ENCODE results near the gene SYCP2L. TPM values are rescaled to one million over a fixed set of nuclear protein-coding genes. Genes with fewer than 3 reads are reported as not detected.

SYCP2L gene
- total and polyA plus RNA-seq, 9 of the 15 experiments (the other 6 are each of a cell fraction or from before 2014, with no cell fraction given) = 12.4 to 46.9 (median 22.0) TPM

DNA sequence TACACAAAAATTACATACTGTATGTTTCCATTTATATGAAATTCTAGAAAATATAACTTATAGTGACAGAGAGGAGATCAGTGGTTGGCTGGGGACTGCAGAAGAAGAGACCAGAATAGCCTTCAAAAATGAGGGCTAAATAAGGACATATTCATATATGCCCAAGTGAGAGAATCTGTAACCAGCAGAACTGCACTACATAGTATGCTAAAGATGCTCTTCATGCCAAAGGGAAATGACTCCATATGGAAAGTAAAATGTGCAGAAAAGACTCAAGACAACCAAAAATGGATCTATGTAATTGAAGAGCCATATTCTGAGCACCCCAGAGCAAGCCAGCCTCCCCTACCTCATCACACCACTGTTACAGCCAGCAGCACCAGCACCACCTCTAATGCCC, 128.2 kb downstream of the SYCP2L start (continued):
- no peak for TF ChIP-seq HDAC3 (IDR thresholded peaks at IDR 0.05; ENCODE audit: borderline replicate concordance, partially characterized antibody)

DNA sequence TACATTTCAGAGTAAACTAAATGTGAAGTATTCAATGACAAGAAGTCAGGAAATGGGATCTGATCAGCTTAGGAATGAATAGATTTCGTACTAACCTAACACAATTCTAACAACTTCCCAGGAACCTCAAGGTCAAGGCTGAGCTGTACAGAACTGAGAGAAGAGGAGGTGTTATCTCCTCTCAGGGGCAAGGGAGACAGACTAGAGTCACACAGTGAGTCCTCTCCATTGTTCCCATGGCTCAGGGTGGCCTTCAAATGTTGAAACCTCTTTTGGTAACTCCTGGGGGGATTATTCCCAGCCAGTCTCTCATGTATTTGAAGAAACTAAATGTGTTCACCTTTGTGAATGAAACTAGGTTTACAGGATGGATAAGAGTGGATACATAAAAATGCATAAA, 129.6 kb downstream of the SYCP2L start:
- Histone ChIP-seq H3K79me2 (ENCODE audit: control insufficient read depth, insufficient read depth, low read length) (no peaks in the 10 kb centered on the region), H3K9me3 (replicated peaks; ENCODE audit: control insufficient read depth, insufficient read depth, low read depth, low read length) (no peaks in the 10 kb centered on the region), H3K36me3 (ENCODE audit: control insufficient read depth, insufficient read depth, low read length) (no peaks in the 10 kb centered on the region), H3K9ac (ENCODE audit: insufficient read depth in 1 of 2, low read depth in 2 of 2, low read length in 2 of 2) (no peak overlapping the region), H4K20me1 (replicated peaks; ENCODE audit: control insufficient read depth, insufficient read depth, low read length) (no peaks in the 10 kb centered on the region), H2AFZ (ENCODE audit: low read depth, low read length) (no peak overlapping the region), H3K4me2 (ENCODE audit: insufficient read depth, low read length) (no peak overlapping the region), H3K4me3 (no peak overlapping the region), H3K27me3 (ENCODE audit: control insufficient read depth in 2 of 2, insufficient read depth in 2 of 2, low read length in 2 of 2) (peaks cover 5 to 18% of the 10 kb centered on the region in 2 experiments; a peak in 3 of 5 replicates), H3K9me1 (ENCODE audit: control insufficient read depth, insufficient read depth, low read length) (no peaks in the 10 kb centered on the region), H3K4me1 (replicated peaks in 1 of 2; ENCODE audit: control insufficient read depth in 2 of 2, insufficient read depth in 2 of 2, low read length in 2 of 2) (peaks cover 0 to 5% of the 10 kb centered on the region in 2 experiments; a peak in 2 of 5 replicates), H3K27ac (ENCODE audit: extremely low read depth, low read depth, low read length) (no peak overlapping the region)
- in situ Hi-C loops (cut with MboI) (no loop called here), intact Hi-C loops (cut with micrococcal nuclease) (no loop called here)
- no TSS peak for BruUV-seq (replicated peaks)
- FAIRE-seq = no peak
- POLR2A ChIA-PET = interaction anchor here (1.2 kb wide), 1 partner anchor 26 kb away, joined by 4 read pairs; no protein-coding TSS in a partner anchor
- TF ChIP-seq, protein P1, sequence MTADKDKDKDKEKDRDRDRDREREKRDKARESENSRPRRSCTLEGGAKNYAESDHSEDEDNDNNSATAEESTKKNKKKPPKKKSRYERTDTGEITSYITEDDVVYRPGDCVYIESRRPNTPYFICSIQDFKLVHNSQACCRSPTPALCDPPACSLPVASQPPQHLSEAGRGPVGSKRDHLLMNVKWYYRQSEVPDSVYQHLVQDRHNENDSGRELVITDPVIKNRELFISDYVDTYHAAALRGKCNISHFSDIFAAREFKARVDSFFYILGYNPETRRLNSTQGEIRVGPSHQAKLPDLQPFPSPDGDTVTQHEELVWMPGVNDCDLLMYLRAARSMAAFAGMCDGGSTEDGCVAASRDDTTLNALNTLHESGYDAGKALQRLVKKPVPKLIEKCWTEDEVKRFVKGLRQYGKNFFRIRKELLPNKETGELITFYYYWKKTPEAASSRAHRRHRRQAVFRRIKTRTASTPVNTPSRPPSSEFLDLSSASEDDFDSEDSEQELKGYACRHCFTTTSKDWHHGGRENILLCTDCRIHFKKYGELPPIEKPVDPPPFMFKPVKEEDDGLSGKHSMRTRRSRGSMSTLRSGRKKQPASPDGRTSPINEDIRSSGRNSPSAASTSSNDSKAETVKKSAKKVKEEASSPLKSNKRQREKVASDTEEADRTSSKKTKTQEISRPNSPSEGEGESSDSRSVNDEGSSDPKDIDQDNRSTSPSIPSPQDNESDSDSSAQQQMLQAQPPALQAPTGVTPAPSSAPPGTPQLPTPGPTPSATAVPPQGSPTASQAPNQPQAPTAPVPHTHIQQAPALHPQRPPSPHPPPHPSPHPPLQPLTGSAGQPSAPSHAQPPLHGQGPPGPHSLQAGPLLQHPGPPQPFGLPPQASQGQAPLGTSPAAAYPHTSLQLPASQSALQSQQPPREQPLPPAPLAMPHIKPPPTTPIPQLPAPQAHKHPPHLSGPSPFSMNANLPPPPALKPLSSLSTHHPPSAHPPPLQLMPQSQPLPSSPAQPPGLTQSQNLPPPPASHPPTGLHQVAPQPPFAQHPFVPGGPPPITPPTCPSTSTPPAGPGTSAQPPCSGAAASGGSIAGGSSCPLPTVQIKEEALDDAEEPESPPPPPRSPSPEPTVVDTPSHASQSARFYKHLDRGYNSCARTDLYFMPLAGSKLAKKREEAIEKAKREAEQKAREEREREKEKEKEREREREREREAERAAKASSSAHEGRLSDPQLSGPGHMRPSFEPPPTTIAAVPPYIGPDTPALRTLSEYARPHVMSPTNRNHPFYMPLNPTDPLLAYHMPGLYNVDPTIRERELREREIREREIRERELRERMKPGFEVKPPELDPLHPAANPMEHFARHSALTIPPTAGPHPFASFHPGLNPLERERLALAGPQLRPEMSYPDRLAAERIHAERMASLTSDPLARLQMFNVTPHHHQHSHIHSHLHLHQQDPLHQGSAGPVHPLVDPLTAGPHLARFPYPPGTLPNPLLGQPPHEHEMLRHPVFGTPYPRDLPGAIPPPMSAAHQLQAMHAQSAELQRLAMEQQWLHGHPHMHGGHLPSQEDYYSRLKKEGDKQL (CRISPR knock-in tag; IDR thresholded peaks at IDR 0.05; ENCODE audit: borderline replicate concordance) = no peak
- TF ChIP-seq FIP1L1 (IDR thresholded peaks at IDR 0.05; ENCODE audit: low read depth, low read length, poor library complexity, severe bottlenecking) = no peak
- TF ChIP-seq, protein P2, sequence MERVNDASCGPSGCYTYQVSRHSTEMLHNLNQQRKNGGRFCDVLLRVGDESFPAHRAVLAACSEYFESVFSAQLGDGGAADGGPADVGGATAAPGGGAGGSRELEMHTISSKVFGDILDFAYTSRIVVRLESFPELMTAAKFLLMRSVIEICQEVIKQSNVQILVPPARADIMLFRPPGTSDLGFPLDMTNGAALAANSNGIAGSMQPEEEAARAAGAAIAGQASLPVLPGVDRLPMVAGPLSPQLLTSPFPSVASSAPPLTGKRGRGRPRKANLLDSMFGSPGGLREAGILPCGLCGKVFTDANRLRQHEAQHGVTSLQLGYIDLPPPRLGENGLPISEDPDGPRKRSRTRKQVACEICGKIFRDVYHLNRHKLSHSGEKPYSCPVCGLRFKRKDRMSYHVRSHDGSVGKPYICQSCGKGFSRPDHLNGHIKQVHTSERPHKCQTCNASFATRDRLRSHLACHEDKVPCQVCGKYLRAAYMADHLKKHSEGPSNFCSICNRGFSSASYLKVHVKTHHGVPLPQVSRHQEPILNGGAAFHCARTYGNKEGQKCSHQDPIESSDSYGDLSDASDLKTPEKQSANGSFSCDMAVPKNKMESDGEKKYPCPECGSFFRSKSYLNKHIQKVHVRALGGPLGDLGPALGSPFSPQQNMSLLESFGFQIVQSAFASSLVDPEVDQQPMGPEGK (CRISPR knock-in tag; IDR thresholded peaks at IDR 0.05; ENCODE audit: borderline replicate concordance) = no peak
- TF ChIP-seq MEIS2 (IDR thresholded peaks at IDR 0.05; ENCODE audit: partially characterized antibody) = no peak
- no peak for TF ChIP-seq MCM5 (IDR thresholded peaks at IDR 0.05; ENCODE audit: low read depth)
- DNase-seq (ENCODE audit: extremely low read depth in 1 of 4, low spot score in 3 of 4) = no peak
- no peak for ATAC-seq
- CTCF ChIA-PET (ENCODE audit: low intra/inter-chr PET ratio) = no interaction called here
- WGBS (ENCODE audit: insufficient coverage, low coverage, missing lambda C conversion rate) = 0% methylated on average over 1 of the region's 1 CpG
